Measurements from ENCODE around the gene TAC4.
A peak's percentile ranks its signal among the peaks of the same experiment; 100 is the strongest.

TAC4 gene

DNA sequence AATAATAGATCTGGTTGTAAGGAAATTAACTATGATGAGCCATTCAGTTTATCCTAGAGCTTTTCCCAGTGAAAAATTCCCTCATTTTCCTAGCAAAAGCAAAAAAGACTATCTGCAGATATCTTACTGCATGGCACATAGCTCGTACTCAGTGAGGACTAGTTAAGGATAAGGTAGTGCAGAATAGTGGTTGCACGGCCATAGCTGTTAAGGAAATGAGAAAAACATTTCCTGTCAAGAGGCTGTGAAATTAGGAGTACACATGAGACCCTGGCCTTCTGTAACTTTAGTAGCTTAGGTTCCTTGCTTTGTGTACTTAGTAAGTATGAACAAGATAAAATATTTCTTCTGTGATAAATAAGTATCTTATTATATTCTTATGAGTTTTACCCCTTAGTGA, 49.1 kb downstream of the TAC4 start:
- DNase-seq (ENCODE audit: low spot score): no peak

DNA sequence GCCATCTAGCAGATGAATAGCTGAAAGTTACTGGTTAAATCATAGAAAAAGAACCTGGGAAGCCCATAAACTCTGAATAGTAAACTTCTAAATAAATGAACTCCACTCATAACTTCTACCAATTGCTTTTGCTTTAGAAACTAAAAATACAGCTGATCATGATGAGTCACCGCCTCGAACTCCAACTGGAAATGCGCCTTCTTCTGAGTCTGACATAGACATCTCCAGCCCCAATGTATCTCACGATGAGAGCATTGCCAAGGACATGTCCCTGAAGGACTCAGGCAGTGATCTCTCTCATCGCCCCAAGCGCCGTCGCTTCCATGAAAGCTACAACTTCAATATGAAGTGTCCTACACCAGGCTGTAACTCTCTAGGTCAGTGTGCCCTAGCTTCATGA, 49.7 kb downstream of the TAC4 start:
- no peak for DNase-seq (ENCODE audit: low spot score)

DNA sequence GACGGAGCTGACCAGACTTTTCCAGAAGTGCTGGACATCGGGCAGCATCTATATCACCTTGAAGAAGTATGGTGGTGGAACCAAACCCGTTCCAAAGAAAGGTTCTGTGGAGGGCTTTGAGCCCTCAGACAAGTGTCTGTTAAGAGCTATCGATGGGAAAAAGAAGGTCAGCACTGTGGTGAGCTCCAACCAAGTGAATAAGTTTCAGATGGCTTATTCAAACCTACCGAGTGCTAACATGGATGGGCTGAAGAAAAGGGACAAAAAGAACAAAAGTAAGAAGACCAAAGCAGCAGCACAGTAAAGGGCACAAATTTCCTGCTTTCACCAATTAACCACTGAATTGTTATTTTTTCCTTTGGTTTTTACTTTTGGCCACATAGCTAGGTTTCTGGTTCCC, 52.5 kb downstream of the TAC4 start:
- no peak for DNase-seq (ENCODE audit: low spot score)

DNA sequence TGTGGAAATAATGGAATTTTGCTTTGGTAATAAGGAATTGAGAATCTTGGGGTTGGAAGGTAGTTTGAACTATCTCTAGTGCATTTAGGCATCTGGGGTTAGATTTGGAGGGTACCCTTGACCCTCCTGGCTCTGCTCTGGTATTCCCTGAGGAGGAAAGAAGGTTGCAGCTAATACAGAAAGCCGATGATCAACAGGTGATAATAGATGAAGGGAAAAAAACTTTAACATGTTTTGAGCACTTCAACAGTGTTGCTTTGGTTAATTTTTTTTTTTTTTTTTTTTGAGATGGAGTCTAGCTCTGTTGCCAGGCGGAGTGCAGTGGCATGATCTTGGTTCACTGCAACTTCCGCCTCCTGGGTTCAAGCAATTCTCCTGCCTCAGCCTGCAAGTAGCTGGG, 54.6 kb downstream of the TAC4 start:
- DNase-seq (ENCODE audit: low spot score): no peak

DNA sequence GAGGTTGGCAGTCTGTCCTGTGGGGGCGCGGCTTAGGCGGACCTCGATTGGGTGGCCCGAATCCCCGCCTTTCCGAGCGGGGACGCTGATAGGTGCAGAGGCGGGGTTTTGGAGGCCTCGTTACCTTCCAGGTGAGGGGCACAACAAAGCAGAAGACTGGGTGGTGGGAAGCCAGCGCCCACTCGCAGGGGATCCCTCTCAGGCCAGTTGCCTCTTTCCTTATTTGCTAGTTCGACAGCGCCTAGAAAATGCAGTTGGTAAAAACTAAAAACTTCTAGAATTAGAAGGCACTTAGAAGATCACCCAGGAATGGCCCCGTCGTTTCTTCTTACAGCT, 58.7 kb downstream of the TAC4 start:
- DNase-seq (ENCODE audit: low spot score): no peak

DNA sequence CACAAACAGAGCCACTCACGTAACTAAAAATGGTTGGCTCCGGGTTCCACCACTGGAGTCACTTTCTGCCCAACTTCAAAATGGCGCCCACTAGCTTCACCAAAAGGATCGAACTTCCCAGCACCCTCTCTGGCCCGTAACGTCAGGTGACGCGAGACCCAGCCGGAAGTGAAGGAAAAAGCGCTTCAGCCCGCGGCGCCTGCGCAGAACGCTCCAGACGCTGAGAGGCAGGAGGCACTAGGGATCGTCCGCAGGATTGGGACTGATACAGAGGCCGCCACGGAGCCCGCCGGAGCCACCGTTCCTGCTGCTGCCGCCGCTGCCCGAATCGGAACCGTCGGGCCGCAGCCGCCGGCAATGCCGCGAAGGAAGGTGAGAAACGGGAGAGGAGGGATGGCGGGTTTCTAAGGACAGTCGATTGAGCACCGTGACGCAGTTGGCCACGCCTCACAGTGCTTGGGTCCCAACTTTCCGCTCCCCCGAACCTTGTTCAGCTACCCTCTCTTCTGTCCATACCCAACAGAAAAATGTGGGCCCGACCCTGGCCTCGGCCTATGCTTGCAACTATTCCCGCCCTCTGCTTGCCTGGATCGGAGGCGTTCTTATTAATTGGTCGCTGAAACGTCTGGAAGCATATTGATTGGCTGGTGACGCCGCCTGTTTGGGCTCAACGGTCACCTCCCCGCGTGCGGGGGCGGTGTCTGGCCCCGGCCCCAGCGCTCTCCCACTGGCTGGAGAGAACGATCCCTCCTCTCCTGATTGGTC, 59.2 kb downstream of the TAC4 start, which contains the start of gene KAT7:
Gene KAT7 (plus strand): TSS at position 204 of the 765 bp plus-strand sequence. CDS start 154 bp downstream, at position 358.
- DNase-seq (ENCODE audit: low spot score): peak; percentile 99
